DOHH2 (cell line): ENCODE results near the gene TMEM218.

Source experiments
- EZH2phosphoT487 ChIP-seq: fragments of 200-600 bp; sonication (generic); IDR thresholded peaks from 2 replicates; pipeline ENCODE4 v1.6.1; 2017; ENCODE audit warnings: borderline replicate concordance, mild to moderate bottlenecking, antibody characterized with exemption, low read length, moderate library complexity, mixed read lengths
- TF ChIP-seq, protein P1 (sequence below): fragments of 200-600 bp; sonication (generic); IDR thresholded peaks from one replicate; pipeline ENCODE4 v1.5.1; 2014; ENCODE audit warnings: antibody characterized with exemption, mild to moderate bottlenecking, low read depth, low read length; ENCODE audit not compliant: poor library complexity, severe bottlenecking

DNA sequence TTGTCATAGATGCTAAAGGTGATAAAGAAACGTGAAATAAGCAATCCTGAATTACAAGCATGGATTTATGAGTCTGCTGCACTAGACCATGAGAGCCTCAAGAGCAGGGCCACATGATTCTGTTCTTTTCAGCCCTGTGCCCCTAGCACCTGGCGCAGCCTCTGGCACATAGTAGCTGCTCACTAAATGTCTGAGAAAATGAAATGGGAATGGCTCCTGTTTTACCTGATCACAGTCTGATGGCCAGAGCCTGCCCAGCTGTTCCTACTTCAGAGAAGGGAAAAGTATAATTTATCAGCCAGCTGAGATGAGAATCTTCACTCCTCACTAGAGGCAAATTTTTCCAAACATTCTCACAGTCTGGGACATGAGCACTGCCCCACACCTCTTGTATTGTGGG, 42.4 kb upstream of the TMEM218 start:
- TF ChIP-seq, protein P1, sequence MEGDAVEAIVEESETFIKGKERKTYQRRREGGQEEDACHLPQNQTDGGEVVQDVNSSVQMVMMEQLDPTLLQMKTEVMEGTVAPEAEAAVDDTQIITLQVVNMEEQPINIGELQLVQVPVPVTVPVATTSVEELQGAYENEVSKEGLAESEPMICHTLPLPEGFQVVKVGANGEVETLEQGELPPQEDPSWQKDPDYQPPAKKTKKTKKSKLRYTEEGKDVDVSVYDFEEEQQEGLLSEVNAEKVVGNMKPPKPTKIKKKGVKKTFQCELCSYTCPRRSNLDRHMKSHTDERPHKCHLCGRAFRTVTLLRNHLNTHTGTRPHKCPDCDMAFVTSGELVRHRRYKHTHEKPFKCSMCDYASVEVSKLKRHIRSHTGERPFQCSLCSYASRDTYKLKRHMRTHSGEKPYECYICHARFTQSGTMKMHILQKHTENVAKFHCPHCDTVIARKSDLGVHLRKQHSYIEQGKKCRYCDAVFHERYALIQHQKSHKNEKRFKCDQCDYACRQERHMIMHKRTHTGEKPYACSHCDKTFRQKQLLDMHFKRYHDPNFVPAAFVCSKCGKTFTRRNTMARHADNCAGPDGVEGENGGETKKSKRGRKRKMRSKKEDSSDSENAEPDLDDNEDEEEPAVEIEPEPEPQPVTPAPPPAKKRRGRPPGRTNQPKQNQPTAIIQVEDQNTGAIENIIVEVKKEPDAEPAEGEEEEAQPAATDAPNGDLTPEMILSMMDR: no peak
- no peak for TF ChIP-seq EZH2phosphoT487
